ENCODE data around the gene HNRNPM. TPM values are rescaled to one million over a fixed set of nuclear protein-coding genes. Genes with fewer than 3 reads are reported as not detected.

HNRNPM gene
- total RNA-seq, 1 experiment from 2014 or later, result 468 TPM

DNA sequence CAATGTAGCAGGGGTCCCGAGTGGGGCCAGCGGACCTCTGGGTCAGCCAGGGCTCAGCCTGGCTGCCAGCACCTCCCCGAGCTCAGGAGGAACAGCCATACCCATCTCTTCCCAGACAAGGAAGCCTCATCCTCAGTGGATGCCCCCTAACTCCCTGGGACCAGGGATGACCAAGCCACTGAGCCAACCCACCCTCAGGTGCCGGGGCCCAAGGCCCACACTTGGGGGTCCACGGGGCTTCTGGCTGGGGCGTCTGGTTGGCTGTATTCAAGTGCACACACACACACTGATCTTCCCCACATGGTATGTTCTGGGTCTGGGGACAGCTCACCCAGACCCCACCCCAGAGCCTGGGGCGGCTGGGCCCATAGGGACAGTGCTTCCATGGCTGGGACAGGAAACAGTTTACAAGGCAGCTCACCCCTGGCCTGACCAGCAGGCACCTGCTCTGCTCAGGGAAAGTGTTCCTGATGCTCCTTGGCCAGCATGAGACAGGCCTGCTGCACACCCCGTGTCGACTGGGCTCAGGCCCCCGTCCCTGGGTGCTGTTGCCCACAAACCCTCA is 46.9 kb upstream of the HNRNPM start:
- Histone ChIP-seq H2BK120ac (ENCODE audit: low read depth, low read length, poor library complexity, severe bottlenecking) (no peak overlapping the region), H4K8ac (replicated peaks; ENCODE audit: insufficient read length, low read depth, low read length) (no peak overlapping the region), H3K23ac (ENCODE audit: insufficient read length, low read depth, low read length) (no peak overlapping the region), H3K27me3 (ENCODE audit: insufficient read depth, low read length) (no peaks in the 10 kb centered on the region), H3K23me2 (ENCODE audit: insufficient read length, low read depth, low read length, poor library complexity, severe bottlenecking) (no peaks in the 10 kb centered on the region), H3K4me1 (ENCODE audit: insufficient read depth, low read length) (no peaks in the 10 kb centered on the region), H2AFZ (ENCODE audit: low read length) (no peak overlapping the region), H4K20me1 (ENCODE audit: control insufficient read depth, insufficient read depth, insufficient read length) (no peaks in the 10 kb centered on the region), H3K79me1 (ENCODE audit: insufficient read depth, low read depth, low read length, poor library complexity, severe bottlenecking) (peaks cover 6% of the 10 kb centered on the region), H4K91ac (ENCODE audit: insufficient read length, low read depth, low read length) (no peak overlapping the region), H3K4me2 (ENCODE audit: insufficient read depth, insufficient read length, low read length) (no peak overlapping the region), H3K9me3 (ENCODE audit: control insufficient read depth, low read depth, low read length) (no peaks in the 10 kb centered on the region), H3T11ph (ENCODE audit: low read length) (no peak overlapping the region), H3K56ac (ENCODE audit: insufficient read length, low read depth, low read length) (no peak overlapping the region), H3K27ac (ENCODE audit: insufficient read length, low read depth, low read length) (no peak overlapping the region), H2BK20ac (ENCODE audit: low read depth, low read length, poor library complexity, severe bottlenecking) (no peak overlapping the region), H4K5ac (ENCODE audit: insufficient read length, low read depth, low read length) (no peak overlapping the region), H2BK12ac (ENCODE audit: insufficient read length, low read depth, low read length) (no peak overlapping the region), H3K14ac (ENCODE audit: insufficient read depth, low read length) (no peak overlapping the region), H2BK15ac (ENCODE audit: low read depth, low read length) (no peak overlapping the region), H3K79me2 (ENCODE audit: insufficient read depth, low read length) (peaks cover 3% of the 10 kb centered on the region; the same call in 1 of the 2 replicates), H3K18ac (ENCODE audit: insufficient read length, low read depth, low read length) (no peak overlapping the region), H3K9ac (ENCODE audit: extremely low read depth, insufficient read length, low read length) (no peak overlapping the region), H2BK5ac (ENCODE audit: insufficient read length, low read length) (no peak overlapping the region), H2AK5ac (ENCODE audit: insufficient read length, low read length) (no peak overlapping the region), H3K4ac (ENCODE audit: low read depth, low read length) (no peak overlapping the region)
- DNase-seq, result no peak
- Mint-ChIP-seq H3K9me3 (no peaks in the 10 kb centered on the region; a peak in 1 of 5 replicates), H3K4me1 (peaks cover 9 to 10% of the 10 kb centered on the region in 2 experiments), H3K36me3 (ENCODE audit: insufficient read depth in 1 of 3, low read depth in 3 of 3) (peaks cover 14 to 27% (median 23%) of the 10 kb centered on the region in 3 experiments; a peak in 6 of 7 replicates), H3K27me3 (ENCODE audit: low read depth) (no peaks in the 10 kb centered on the region), H3K4me3 (no peak overlapping the region), H3K27ac (peak overlapping the region in 2 of 3 experiments; percentile 61 to 83; a peak in 1 of 7 replicates)
- no CpG with 5 or more reads among the region's 10 CpGs for WGBS (ENCODE audit: extremely low coverage, insufficient read length, low lambda C conversion rate)
- TF ChIP-seq, protein P1, sequence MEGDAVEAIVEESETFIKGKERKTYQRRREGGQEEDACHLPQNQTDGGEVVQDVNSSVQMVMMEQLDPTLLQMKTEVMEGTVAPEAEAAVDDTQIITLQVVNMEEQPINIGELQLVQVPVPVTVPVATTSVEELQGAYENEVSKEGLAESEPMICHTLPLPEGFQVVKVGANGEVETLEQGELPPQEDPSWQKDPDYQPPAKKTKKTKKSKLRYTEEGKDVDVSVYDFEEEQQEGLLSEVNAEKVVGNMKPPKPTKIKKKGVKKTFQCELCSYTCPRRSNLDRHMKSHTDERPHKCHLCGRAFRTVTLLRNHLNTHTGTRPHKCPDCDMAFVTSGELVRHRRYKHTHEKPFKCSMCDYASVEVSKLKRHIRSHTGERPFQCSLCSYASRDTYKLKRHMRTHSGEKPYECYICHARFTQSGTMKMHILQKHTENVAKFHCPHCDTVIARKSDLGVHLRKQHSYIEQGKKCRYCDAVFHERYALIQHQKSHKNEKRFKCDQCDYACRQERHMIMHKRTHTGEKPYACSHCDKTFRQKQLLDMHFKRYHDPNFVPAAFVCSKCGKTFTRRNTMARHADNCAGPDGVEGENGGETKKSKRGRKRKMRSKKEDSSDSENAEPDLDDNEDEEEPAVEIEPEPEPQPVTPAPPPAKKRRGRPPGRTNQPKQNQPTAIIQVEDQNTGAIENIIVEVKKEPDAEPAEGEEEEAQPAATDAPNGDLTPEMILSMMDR (conservative IDR thresholded peaks at IDR 0.05), result no peak

Data from H9 (cell line).